NCI-H510A (cell line): ENCODE results near the gene BTN2A1.
"Not testable (repeated sequence)": the region's sequence is repeated elsewhere in the genome, so short reads cannot be mapped to it uniquely, and the experiment has no call there.

Experiments used
- DNase-seq: peaks from one replicate; lab custom pipeline; 2025; lab: John Stamatoyannopoulos, UW

Gene BTN2A1

DNA sequence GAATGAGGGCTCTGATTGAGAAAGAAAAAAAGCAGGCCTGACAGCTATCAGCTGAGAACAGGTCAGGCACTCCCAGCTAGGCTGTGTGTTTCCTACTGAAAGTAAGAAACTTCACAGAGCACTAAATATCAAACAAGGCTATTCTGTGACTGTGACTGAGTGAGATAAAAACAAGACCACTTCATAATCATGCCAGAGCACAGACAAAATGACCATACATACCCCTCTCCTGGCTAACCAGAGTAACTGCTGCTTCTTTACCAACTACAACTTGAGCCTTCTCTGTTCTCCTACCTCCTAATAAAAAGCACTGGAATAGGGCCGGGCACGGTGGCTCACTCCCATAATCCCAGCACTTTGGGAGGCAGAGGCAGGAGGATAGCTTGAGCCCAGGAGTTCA is 35.5 kb downstream of the BTN2A1 start:
- DNase-seq, result no peak

DNA sequence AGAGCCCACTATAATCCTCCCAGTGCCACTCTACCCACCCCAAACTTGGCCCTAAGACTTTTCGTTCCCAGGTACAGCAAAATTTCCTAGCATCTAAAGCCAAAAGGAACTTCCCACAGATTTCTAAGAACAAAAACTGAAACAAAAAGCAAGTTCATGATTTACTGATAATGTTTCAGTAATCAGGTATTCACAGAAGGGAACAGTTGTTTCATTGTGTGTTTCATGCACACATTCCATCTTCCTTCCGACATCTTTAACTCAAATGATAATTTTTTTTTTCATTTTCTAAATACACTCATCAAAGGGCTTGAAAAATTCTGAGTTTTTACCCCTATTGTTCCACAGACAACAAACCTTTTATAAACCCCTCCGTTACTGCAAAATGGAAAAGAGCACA is 36.4 kb downstream of the BTN2A1 start:
- no peak for DNase-seq

DNA sequence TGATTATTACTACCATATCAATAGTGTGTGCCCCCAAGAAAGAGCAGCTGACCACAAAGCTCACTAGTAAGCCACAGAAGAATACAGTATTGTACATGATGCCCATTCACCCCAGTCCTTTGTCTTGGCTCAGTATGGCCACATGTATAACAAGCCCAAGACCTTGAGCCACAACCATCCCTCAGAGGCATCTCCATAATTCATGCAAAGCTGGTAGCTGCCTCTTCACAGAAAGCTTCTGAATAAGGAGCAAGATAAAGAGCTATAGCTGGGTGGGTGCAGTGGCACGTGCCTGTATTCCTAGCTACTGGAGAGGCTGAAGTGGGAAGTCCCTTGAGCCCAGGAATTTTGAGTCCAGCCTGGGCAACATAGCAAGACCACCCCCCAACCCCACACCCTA is 37.5 kb downstream of the BTN2A1 start:
- no peak for DNase-seq

DNA sequence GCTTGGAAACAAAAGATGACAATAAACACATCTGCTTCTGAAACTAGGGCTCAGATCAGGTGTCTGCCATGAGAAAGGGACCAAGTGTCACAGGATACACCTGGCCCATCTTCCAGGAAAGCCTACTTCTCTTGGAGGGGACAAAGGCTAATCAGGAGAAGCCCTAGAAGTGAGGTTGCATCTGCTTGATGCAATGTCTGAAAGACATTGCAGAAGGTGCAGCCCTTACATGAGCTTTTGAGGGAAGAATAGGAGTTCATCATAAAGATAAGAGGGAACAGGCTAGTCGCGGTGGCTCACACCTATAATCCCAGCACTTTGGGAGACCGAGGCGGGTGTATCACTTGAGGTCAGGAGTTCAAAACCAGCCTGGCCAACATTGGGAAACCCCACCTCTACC is 39.9 kb downstream of the BTN2A1 start:
- no peak for DNase-seq

DNA sequence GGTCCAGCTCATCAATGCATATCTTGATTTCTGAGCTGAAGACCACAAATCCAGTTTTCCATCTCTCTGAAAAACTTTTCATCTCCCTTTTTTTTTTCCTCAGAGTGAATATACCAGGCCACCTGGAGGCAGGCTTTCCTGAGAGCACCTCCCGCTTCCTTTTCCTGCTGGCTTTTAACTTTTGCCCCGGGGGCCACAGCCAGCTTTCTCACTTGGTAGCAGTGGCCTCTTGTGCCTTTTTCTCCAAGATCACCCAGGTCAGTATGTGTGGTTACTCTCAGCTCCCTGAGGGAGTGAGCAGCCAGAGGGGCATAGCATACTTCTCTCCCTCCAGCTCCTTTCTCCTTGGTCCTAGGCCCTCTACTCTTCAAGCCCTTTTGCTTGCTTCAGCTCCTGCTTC is 42.3 kb downstream of the BTN2A1 start, which contains the start of gene BTN1A1:
TSS of gene BTN1A1 (plus strand) at position 202 of the 400 bp plus-strand sequence. CDS start 984 bp downstream, outside the sequence.
- DNase-seq, result no peak

DNA sequence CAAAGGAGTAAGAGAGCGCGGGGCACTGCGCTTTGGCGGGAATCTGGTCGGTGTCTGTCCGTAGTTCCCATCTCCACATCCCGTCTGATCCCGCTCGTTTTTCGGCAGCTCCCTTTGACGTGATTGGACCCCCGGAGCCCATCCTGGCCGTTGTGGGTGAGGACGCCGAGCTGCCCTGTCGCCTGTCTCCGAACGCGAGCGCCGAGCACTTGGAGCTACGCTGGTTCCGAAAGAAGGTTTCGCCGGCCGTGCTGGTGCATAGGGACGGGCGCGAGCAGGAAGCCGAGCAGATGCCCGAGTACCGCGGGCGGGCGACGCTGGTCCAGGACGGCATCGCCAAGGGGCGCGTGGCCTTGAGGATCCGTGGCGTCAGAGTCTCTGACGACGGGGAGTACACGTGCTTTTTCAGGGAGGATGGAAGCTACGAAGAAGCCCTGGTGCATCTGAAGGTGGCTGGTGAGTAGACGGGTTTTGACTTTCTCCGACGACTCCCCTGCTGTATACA is 43.8 kb downstream of the BTN2A1 start:
- no peak for DNase-seq

DNA sequence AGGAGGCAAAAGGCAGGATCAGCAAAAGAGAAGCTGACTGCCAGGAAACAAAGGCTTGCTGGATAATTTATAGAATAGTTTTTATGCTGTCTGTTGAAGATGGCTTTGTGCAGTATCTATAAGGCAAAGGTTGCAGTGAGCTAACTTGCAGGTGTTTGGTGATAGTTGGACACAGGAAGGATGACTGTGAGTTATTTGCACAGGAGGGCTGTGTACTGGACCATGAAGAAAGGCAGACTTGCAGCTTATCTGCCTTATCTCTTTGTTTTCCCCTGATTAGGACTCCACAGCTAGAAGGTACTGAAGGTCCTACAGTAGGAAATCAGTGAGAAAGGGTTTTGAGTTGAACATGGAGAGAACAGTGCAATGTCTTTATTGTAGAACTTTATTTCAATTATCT is 44.4 kb downstream of the BTN2A1 start:
- DNase-seq, result peak; percentile 48

DNA sequence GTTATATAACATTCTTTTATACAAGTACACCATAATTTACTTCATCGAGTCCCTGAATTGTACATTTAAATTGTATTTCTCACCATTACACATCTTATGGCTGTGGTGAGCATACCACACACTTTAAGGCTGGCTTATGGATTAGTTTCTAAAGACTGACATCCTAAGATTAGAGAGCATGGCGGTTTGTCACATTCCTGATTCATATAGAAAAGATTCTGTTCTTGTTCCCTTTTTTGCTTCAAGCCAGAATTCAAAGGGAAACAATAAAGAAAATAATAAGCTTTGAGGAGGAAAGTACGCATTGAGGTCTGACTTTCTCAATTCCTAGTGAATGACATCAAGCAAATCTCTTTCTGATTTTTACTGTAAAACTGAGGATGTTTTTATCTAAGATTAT is 44.9 kb downstream of the BTN2A1 start:
- DNase-seq, result no peak

DNA sequence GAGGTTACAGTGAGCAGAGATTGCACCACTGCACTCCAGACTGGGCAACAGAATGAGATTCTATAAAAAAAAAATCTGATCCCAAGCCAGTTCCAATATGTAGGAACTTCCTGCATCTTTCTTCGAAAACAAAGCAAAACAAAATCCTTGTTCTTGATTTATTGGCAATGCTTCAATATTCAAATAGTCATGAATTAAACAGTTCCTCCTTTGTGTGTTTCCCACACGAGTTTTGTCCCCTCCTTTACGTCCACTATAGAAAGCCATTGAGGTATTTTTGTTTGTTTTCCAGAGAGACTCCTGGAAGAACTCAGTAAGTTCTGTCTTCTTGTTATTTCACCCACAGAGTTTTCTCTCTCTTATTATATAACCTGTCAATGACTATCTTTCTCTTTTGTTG is 49.9 kb downstream of the BTN2A1 start:
- no peak for DNase-seq

DNA sequence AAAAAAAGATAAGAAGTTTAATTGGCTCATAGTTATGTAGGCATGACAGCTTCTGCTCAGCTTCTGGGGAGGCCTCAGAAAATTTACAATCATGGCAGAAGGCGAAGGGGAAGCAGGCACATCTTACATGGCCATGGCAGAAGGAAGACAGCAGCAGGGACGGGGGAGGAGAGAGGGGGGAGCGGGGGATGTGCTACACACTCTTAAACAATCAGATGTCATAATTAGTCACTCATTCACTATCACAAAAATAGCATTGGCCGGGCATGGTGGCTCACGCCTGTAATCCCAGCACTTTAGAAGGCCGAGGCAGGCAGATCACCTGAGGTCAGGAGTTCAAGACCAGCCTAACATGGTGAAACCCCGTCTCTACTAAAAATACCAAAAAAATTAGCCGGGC is 53.3 kb downstream of the BTN2A1 start:
- DNase-seq, result not testable (repeated sequence)

DNA sequence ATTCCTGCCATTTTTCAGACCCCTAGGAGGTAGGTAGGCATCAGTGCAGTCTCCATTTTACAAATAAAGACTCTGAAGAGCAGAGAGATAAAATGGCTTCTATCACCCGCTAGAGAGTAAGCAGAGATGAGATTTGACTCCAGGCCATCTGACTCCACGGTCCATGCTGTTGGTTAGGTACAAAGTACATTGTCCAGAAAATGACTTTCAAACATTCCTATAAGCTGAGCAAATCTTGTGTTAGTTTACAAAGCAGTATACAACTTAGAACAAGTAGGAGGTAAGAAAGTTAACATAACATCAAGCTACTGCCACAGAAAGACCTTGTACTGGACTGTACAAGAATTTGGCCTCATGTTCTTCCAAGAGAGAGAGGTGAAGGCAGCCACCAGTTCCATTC is 57.2 kb downstream of the BTN2A1 start:
- no peak for DNase-seq

DNA sequence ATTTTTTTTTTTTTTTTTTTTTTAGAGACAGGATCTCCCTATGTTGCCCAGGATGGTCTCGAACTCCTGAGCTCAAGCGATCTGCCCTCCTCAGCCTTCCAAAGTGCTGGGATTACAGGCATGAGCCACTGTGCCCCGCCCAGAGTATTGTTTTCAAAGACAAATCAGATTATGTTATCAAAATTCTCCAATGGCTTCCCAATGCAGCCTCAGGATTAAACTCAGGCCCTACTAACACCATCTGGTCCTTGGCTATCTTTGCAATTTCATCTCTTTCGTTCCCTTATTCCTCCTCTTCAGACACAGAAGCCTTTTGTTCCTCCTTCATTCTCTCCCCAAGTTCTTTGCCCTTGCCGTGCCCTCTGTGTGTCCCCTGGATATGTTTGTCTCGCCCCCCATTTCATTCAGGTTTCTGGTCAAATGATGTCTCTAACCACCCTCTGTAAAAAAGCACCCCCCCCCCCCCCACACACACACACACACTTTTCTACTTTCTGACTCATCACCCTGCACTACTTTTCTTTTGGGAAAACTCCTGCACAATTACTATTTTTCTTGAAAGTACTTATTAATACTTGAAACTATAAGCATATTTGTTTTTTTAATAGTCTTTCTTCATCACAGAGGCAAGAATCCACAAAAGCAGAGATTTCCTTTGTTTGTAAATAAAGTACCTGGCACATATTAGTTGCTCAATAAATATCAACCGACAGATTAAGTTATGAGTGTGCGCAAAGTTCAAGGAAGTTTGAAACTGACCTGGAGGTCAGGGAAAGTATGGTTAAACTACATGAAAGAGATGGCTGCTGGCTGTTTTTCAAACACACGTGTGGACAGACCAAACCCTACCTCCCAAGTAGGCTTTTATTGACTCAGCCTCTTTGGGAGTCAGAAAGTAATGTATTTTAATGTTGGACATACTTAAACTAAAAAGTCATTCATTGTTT is 59.0 kb downstream of the BTN2A1 start:
- no peak for DNase-seq
